ENCODE measurements around the gene ZMAT5.
"Not testable (repeated sequence)": the region's sequence is repeated elsewhere in the genome, so short reads cannot be mapped to it uniquely, and the experiment has no call there.

GRCh38 chr22:29754658-29755395, 12.0 kb downstream of the ZMAT5 start:
- not testable (repeated sequence) for TF ChIP-seq GABPA (IDR thresholded peaks at IDR 0.05; ENCODE audit: low read depth); MTA2 (IDR thresholded peaks at IDR 0.05; ENCODE audit: low read depth); POLR2AphosphoS5 (IDR thresholded peaks at IDR 0.05; ENCODE audit: low read length); EGR1 (IDR thresholded peaks at IDR 0.05; ENCODE audit: borderline replicate concordance in 1 of 2, low read depth in 2 of 2, low read length in 2 of 2); RAD21 (IDR thresholded peaks at IDR 0.05; ENCODE audit: insufficient read depth, low read depth, low read length); STAT3 (IDR thresholded peaks at IDR 0.05; ENCODE audit: low read depth, low read length); REST (IDR thresholded peaks at IDR 0.05; ENCODE audit: low read depth, low read length); EP300 (IDR thresholded peaks at IDR 0.05; ENCODE audit: borderline replicate concordance in 1 of 2, control insufficient read depth in 1 of 2, low read depth in 2 of 2, low read length in 2 of 2)
- TF ChIP-seq, protein P1, sequence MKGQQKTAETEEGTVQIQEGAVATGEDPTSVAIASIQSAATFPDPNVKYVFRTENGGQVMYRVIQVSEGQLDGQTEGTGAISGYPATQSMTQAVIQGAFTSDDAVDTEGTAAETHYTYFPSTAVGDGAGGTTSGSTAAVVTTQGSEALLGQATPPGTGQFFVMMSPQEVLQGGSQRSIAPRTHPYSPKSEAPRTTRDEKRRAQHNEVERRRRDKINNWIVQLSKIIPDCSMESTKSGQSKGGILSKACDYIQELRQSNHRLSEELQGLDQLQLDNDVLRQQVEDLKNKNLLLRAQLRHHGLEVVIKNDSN (IDR thresholded peaks at IDR 0.05; ENCODE audit: borderline replicate concordance, extremely low read length, insufficient read depth, low read depth, low read length), result not testable (repeated sequence)

Measured in GM12878 (cell line).